H1 (cell line): ENCODE data around the gene SRCIN1. TPM values are rescaled to one million over a fixed set of nuclear protein-coding genes. Genes with fewer than 3 reads are reported as not detected.

ENCODE experiments used
- CTCF ChIA-PET: fragments of 300-600 bp; sonication (Branson Sonifier 250); formaldehyde crosslinking; loops from one replicate; lab custom pipeline; 2021; ENCODE audit not compliant: partially characterized antibody; lab: Charles Lee
- POLR2A ChIA-PET: fragments of 300-600 bp; sonication (Branson Sonifier 250); formaldehyde crosslinking; loops from one replicate; lab custom pipeline; 2021; ENCODE audit warnings: inconsistent platforms; ENCODE audit not compliant: partially characterized antibody; lab: Charles Lee
- DNase-seq, 2 experiments: peaks; one replicate each; pipeline versions ENCODE4 v3.0.0 to v3.0.0-alpha.2; 2010 to 2022; ENCODE audit warnings: low spot score in 2 of 2, low read depth in 1 of 2, mixed read lengths in 1 of 2
- FAIRE-seq: peaks from 2 replicates; lab custom pipeline; 2011; peaks lifted over from hg19 to GRCh38; lab: Jason Lieb, UNC
- H2AFZ ChIP-seq: 2 replicates; pipeline ENCODE4 v1.8.1; 2012; ENCODE audit warnings: low read length, inconsistent platforms
- H2AK5ac ChIP-seq: 2 replicates; pipeline ENCODE4 v1.6.1; 2013; ENCODE audit warnings: low read depth, low read length
- H2BK120ac ChIP-seq: replicated peaks from 2 replicates; pipeline ENCODE3; 2013; ENCODE audit warnings: low read depth, low read length, inconsistent platforms
- H2BK12ac ChIP-seq: 2 replicates; pipeline ENCODE4 v1.6.1; 2013; ENCODE audit warnings: low read depth, low read length
- H2BK15ac ChIP-seq: 2 replicates; pipeline ENCODE4 v1.6.1; 2013; ENCODE audit warnings: low read length
- H2BK20ac ChIP-seq: 2 replicates; pipeline ENCODE4 v1.6.1; 2013; ENCODE audit warnings: low read length
- H2BK5ac ChIP-seq: 2 replicates; pipeline ENCODE4 v1.6.1; 2013; ENCODE audit warnings: low read depth, low read length
- H3K14ac ChIP-seq: 2 replicates; pipeline ENCODE4 v1.6.1; 2013; ENCODE audit warnings: inconsistent platforms; ENCODE audit not compliant: insufficient read length
- H3K18ac ChIP-seq: 2 replicates; pipeline ENCODE4 v1.6.1; 2013; ENCODE audit warnings: low read length; ENCODE audit errors: extremely low read depth
- H3K23ac ChIP-seq: 2 replicates; pipeline ENCODE4 v1.6.1; 2013; ENCODE audit warnings: inconsistent platforms; ENCODE audit not compliant: insufficient read length
- H3K23me2 ChIP-seq: 2 replicates; pipeline ENCODE4 v1.6.1; 2013; ENCODE audit warnings: low read depth, low read length
- H3K27ac ChIP-seq: 2 replicates; pipeline ENCODE4 v1.6.1; 2011; ENCODE audit warnings: low read depth, low read length, inconsistent platforms
- H3K27me3 ChIP-seq, 4 experiments: replicated peaks in 1 of 4; 1 replicate in 1 of 4; 2 replicates in 3 of 4; pipeline versions ENCODE4 v1.6.1 to v1.8.1; 2011 to 2013; ENCODE audit warnings: low read length in 3 of 4, mild to moderate bottlenecking in 3 of 4, inconsistent platforms in 2 of 4, mixed read lengths in 2 of 4, moderate library complexity in 1 of 4; ENCODE audit not compliant: control insufficient read depth in 3 of 4, insufficient read depth in 3 of 4; ENCODE audit errors: extremely low read depth in 1 of 4
- H3K36me3 ChIP-seq, 4 experiments: 2 replicates each; pipeline versions ENCODE4 v1.6.1 to v1.8.1; 2011 to 2013; ENCODE audit warnings: mild to moderate bottlenecking in 4 of 4, low read length in 3 of 4, moderate library complexity in 2 of 4, control low read depth in 1 of 4, inconsistent platforms in 1 of 4; ENCODE audit not compliant: insufficient read depth in 4 of 4, control insufficient read depth in 2 of 4
- H3K4ac ChIP-seq: replicated peaks from 2 replicates; pipeline ENCODE3; 2013; ENCODE audit warnings: low read length, low read depth, mixed read lengths, inconsistent platforms; ENCODE audit not compliant: insufficient read length
- H3K4me1 ChIP-seq, 4 experiments: replicated peaks in 1 of 4; 1 replicate in 1 of 4; 2 replicates in 3 of 4; pipeline versions ENCODE4 v1.6.1 to v1.8.1; 2011 to 2013; ENCODE audit warnings: low read length in 3 of 4, inconsistent platforms in 2 of 4, mixed read lengths in 1 of 4; ENCODE audit not compliant: insufficient read depth in 4 of 4, control insufficient read depth in 3 of 4
- H3K4me2 ChIP-seq, 2 experiments: 2 replicates each; pipeline versions ENCODE4 v1.6.1 to v1.8.1; 2011 to 2013; ENCODE audit warnings: low read depth in 2 of 2, low read length in 2 of 2, control low read depth in 1 of 2, inconsistent platforms in 1 of 2, mild to moderate bottlenecking in 1 of 2; ENCODE audit not compliant: insufficient read depth in 1 of 2
- H3K4me3 ChIP-seq, 4 experiments: fragments of 200-600, 300-600 bp in 1 of 4; sonication (generic), shearing (Covaris generic), sonication (Bioruptor Twin) in 1 of 4; 2 replicates each; pipeline versions ENCODE4 v1.5.1 to v1.8.1; 2011 to 2016; ENCODE audit warnings: low read length in 4 of 4, low read depth in 3 of 4, control low read depth in 2 of 4, inconsistent platforms in 2 of 4, mild to moderate bottlenecking in 2 of 4, mixed read lengths in 1 of 4, moderate library complexity in 1 of 4; ENCODE audit not compliant: insufficient read depth in 2 of 4; ENCODE audit errors: extremely low read depth in 1 of 4
- H3K56ac ChIP-seq: replicated peaks from 2 replicates; pipeline ENCODE3; 2013; ENCODE audit warnings: low read depth, mild to moderate bottlenecking, mixed read lengths, low read length, inconsistent platforms; ENCODE audit not compliant: insufficient read length
- H3K79me1 ChIP-seq: 2 replicates; pipeline ENCODE4 v1.6.1; 2013; ENCODE audit warnings: low read depth, low read length, control low read depth
- H3K79me2 ChIP-seq, 2 experiments: 2 replicates each; pipeline versions ENCODE4 v1.6.1 to v1.8.1; 2012 to 2013; ENCODE audit warnings: low read length in 2 of 2, mild to moderate bottlenecking in 2 of 2, inconsistent platforms in 1 of 2; ENCODE audit not compliant: insufficient read depth in 2 of 2, control insufficient read depth in 1 of 2
- H3K9ac ChIP-seq, 4 experiments: replicated peaks in 1 of 4; 1 replicate in 1 of 4; 2 replicates in 3 of 4; pipeline versions ENCODE4 v1.6.1 to v1.8.1; 2011 to 2013; ENCODE audit warnings: low read depth in 3 of 4, low read length in 3 of 4, control low read depth in 2 of 4, mild to moderate bottlenecking in 2 of 4, moderate library complexity in 2 of 4, inconsistent platforms in 1 of 4; ENCODE audit errors: extremely low read depth in 1 of 4
- H3K9me3 ChIP-seq, 2 experiments: 2 replicates each; pipeline versions ENCODE4 v1.6.1 to v1.8.1; 2012 to 2013; ENCODE audit warnings: mild to moderate bottlenecking in 2 of 2, moderate library complexity in 2 of 2, control low read depth in 1 of 2, inconsistent platforms in 1 of 2, low read depth in 1 of 2, low read length in 1 of 2, mixed read lengths in 1 of 2; ENCODE audit not compliant: insufficient read depth in 2 of 2
- H4K20me1 ChIP-seq, 2 experiments: replicated peaks in 1 of 2; 2 replicates each; pipeline versions ENCODE3 to v1.8.1; 2011 to 2013; ENCODE audit warnings: inconsistent platforms in 2 of 2, low read length in 2 of 2, mild to moderate bottlenecking in 1 of 2; ENCODE audit not compliant: insufficient read depth in 2 of 2, control insufficient read depth in 1 of 2
- H4K5ac ChIP-seq: 2 replicates; pipeline ENCODE4 v1.6.1; 2013; ENCODE audit warnings: low read length, low read depth, mixed read lengths, inconsistent platforms; ENCODE audit not compliant: insufficient read length
- H4K8ac ChIP-seq: 2 replicates; pipeline ENCODE4 v1.8.0; 2013; ENCODE audit warnings: mild to moderate bottlenecking, moderate library complexity, low read length, inconsistent platforms; ENCODE audit not compliant: insufficient read depth; ENCODE audit errors: extremely low read depth
- H4K91ac ChIP-seq: replicated peaks from 2 replicates; pipeline ENCODE3; 2013; ENCODE audit warnings: low read length, mixed read lengths, inconsistent platforms; ENCODE audit not compliant: insufficient read length
- CBX8 ChIP-seq: fragments of 300-800, 300-1000 bp; sonication (generic); IDR thresholded peaks from 2 replicates; pipeline ENCODE4 v1.7.1; 2016; ENCODE audit warnings: low read depth, low read length, borderline replicate concordance
- GABPA ChIP-seq: IDR thresholded peaks from 2 replicates; pipeline ENCODE4 v1.6.1; 2011; ENCODE audit warnings: mild to moderate bottlenecking, low read length, moderate library complexity, borderline replicate concordance; ENCODE audit not compliant: insufficient read depth
- GTF2F1 ChIP-seq: IDR thresholded peaks from 2 replicates; pipeline ENCODE4 v1.6.1; 2012; ENCODE audit warnings: low read depth, low read length, improper control_type of control experiment, borderline replicate concordance
- SIN3A ChIP-seq, 2 experiments: IDR thresholded peaks in 1 of 2; conservative IDR thresholded peaks in 1 of 2; 2 replicates each; pipeline ENCODE4 v1.6.1; 2011 to 2012; ENCODE audit warnings: low read length in 2 of 2, improper control_type of control experiment in 1 of 2, low read depth in 1 of 2, mild to moderate bottlenecking in 1 of 2
- SP2 ChIP-seq: IDR thresholded peaks from 2 replicates; pipeline ENCODE4 v1.6.1; 2012; ENCODE audit warnings: mild to moderate bottlenecking, low read length, inconsistent platforms
- TBP ChIP-seq: IDR thresholded peaks from 2 replicates; pipeline ENCODE4 v1.6.1; 2011; ENCODE audit warnings: low read depth, low read length, improper control_type of control experiment
- WGBS, 2 experiments: shearing (Covaris generic) in 1 of 2; methylation state at CpG; one replicate each; pipeline versions ENCODE4 v1.1.6 to v1.1.7; 2013 to 2015; ENCODE audit warnings: low lambda C conversion rate in 2 of 2, mixed read lengths in 2 of 2, inconsistent platforms in 1 of 2, low coverage in 1 of 2, missing lambda C conversion rate in 1 of 2; ENCODE audit not compliant: insufficient replicate concordance in 2 of 2, insufficient coverage in 1 of 2, insufficient read length in 1 of 2; ENCODE audit errors: extremely low coverage in 1 of 2, missing lambda C conversion rate in 1 of 2; 5-methylcytosine and 5-hydroxymethylcytosine counted together
- polyA plus RNA-seq, 7 experiments: library from polyadenylated mRNA; depleted of rRNA in 3 of 7; stranded (reverse) in 5 of 7; unstranded in 2 of 7; fragments of >200 nt in 5 of 7; fragments of 200-250 nt in 2 of 7; gene quantifications; 1 replicate in 5 of 7; 2 replicates in 1 of 7; 4 replicates in 1 of 7; pipeline versions ENCODE4 v1.2.1 to v1.2.3, GENCODE V29; 2011 to 2013; ENCODE audit warnings: missing spikeins in 2 of 7, mixed read lengths in 2 of 7
- total RNA-seq: library from RNA; stranded (reverse); fragmentation: NEBNext Ultra II Directional; extraction: Animal tissue kit (Norgen Biotek cat#: 25700); gene quantifications from 2 replicates; pipeline ENCODE4 v1.2.1, GENCODE V29; 2021

Gene SRCIN1
- total and polyA plus RNA-seq, 2 of the 8 experiments (the other 6 are each of a cell fraction or from before 2014, with no cell fraction given): 2.8 to 3.8 TPM

DNA sequence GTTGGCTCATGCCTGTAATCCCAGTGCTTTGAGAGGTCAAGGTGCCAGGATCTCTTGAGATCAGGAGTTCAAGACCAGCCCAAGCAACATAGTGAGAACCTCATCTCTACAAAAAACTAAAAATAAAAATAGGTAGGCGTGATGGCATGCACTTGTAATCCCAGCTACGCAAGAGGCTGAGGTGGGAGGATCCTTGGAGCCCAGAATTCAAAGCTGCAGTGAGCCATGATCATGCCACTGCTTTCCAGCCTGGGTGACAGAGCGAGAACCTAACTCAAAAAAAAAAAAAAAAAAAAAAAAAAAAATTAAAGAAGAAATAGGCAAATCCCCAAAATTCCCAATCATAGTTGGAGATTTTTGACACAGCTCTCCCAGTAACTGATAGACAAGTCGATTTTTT, 32.2 kb upstream of the SRCIN1 start:
- H3K14ac ChIP-seq: no peak overlapping the region
- DNase-seq (no peak), FAIRE-seq (no peak)
- H3K23me2 ChIP-seq: no peaks in the 10 kb centered on the region
- H3K4me2 ChIP-seq: no peak overlapping the region
- no peak overlapping the region for H3K18ac ChIP-seq
- H4K91ac ChIP-seq: no peak overlapping the region
- H2BK12ac ChIP-seq: no peak overlapping the region
- H2BK20ac ChIP-seq: no peak overlapping the region
- no peaks in the 10 kb centered on the region for H3K27me3 ChIP-seq
- H2AFZ ChIP-seq: no peak overlapping the region
- H3K79me1 ChIP-seq: no peaks in the 10 kb centered on the region
- no peaks in the 10 kb centered on the region for H3K79me2 ChIP-seq
- H2BK15ac ChIP-seq: no peak overlapping the region
- H3K4me3 ChIP-seq: no peak overlapping the region
- TF ChIP-seq SP2 (no peak), SIN3A (conservative IDR thresholded peaks at IDR 0.05 in 1 of 2, IDR thresholded peaks at IDR 0.05 in 1 of 2; ENCODE audit: low read depth in 1 of 2, low read length in 2 of 2) (no peak), GTF2F1 (no peak), GABPA (no peak), CBX8 (no peak), TBP (no peak)
- H3K4ac ChIP-seq: no peak overlapping the region
- ChIA-PET CTCF (interaction anchor here (1.6 kb wide), 1 partner anchor 33 kb away, joined by 5 read pairs; no protein-coding TSS in a partner anchor), POLR2A (no interaction called here)
- H3K9ac ChIP-seq: no peak overlapping the region
- H3K36me3 ChIP-seq: no peaks in the 10 kb centered on the region
- no peak overlapping the region for H4K5ac ChIP-seq
- H3K9me3 ChIP-seq: no peaks in the 10 kb centered on the region
- H2BK5ac ChIP-seq: no peak overlapping the region
- no peak overlapping the region for H4K8ac ChIP-seq
- peaks cover 0 to 3% (median 2%) of the 10 kb centered on the region in 4 experiments; a peak in 3 of 7 replicates for H3K4me1 ChIP-seq
- H4K20me1 ChIP-seq: no peaks in the 10 kb centered on the region
- no peak overlapping the region for H3K27ac ChIP-seq
- H2BK120ac ChIP-seq: no peak overlapping the region
- no peak overlapping the region for H2AK5ac ChIP-seq
- H3K56ac ChIP-seq: no peak overlapping the region
- H3K23ac ChIP-seq: no peak overlapping the region
- WGBS, 2 experiments: 86% methylated on average over 4 of the region's 4 CpGs; no CpG with 5 or more reads in 1 of the 2 experiments
